Loucy (cell line): ENCODE measurements around the gene MYL3.

ENCODE experiments used
- CTCF ChIP-seq: fragments of 200-600 bp; sonication (generic); conservative IDR thresholded peaks from 2 replicates; pipeline ENCODE4 v1.5.1; 2014; ENCODE audit warnings: mild to moderate bottlenecking, antibody characterized with exemption, low read length
- EZH2phosphoT487 ChIP-seq: fragments of 200-600 bp; IDR thresholded peaks from 2 replicates; pipeline ENCODE4 v1.6.1; 2018; ENCODE audit warnings: antibody characterized with exemption, mild to moderate bottlenecking, moderate library complexity, borderline replicate concordance

DNA sequence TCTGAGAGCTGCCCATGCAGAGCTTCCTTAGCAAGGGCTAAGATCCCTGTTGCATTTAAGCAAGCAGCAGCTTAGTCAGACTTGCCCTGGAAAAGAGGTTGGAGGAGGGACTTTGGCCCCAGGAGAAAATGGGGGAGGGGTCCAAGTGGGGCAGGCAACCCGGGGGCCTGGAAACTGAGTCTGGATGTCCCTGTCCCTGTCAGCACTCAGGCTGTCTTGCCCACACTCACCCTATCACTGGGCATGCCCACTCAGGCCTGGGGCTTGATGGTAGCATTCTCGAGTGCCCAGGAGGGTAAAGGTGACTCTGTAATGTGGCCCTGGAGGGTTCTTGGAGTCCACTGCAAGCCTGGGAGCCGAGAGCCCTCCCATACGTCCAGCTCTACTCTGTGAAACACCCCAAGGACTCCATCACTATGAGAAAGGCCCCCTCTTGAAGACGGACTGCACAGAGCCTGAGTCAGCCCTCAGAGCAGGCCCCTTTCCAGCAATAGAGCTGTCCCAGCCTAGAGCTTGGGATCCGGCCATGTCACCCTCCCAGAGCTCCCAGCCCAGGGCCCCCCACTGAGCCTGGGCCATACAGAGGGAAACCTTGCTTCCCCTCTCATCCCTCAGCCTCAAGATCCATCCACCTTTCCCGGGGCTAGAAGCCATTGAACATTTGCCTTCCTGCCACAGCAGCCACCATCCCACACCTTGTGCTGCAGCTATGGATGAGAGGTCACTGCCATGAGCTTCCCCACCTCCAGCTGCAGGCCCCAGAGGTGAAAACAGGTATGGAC lies 13.4 kb downstream of the MYL3 start:
- TF ChIP-seq CTCF: no peak
- no peak for TF ChIP-seq EZH2phosphoT487
